B cell (primary cell): ENCODE measurements around the gene TSHZ1. TPM values are rescaled to one million over a fixed set of nuclear protein-coding genes. Genes with fewer than 3 reads are reported as not detected.

Experiments
- ATAC-seq: fragments of 200-7000 bp; cut with Tn5 transposase; one replicate; pipeline ENCODE4 v1.10.0; 2021; ENCODE audit warnings: low read depth, mild to moderate bottlenecking, moderate number of reproducible peaks, moderate library complexity
- CTCF ChIA-PET: fragments of 350-600 bp; sonication (Branson Sonifier 250); formaldehyde crosslinking; loops from one replicate; lab custom pipeline; 2021; ENCODE audit warnings: antibody characterized with exemption, inconsistent platforms; lab: Charles Lee
- POLR2A ChIA-PET: fragments of 350-600 bp; sonication (Branson Sonifier 250); formaldehyde crosslinking; loops from one replicate; lab custom pipeline; 2021; ENCODE audit warnings: antibody characterized with exemption; lab: Charles Lee
- DNase-seq: peaks from one replicate; pipeline ENCODE4 v3.0.0; 2013
- H2AFZ ChIP-seq: 2 replicates; pipeline ENCODE4 v1.6.1; 2012; ENCODE audit warnings: mild to moderate bottlenecking, low read depth, low read length; ENCODE audit not compliant: insufficient read depth, poor library complexity, severe bottlenecking
- H3K27ac ChIP-seq, 2 donors: 1 replicate in 1 of 2; 2 replicates in 1 of 2; pipeline ENCODE4 v1.5.1; 2012 to 2013; ENCODE audit warnings: low read length in 2 of 2, mild to moderate bottlenecking in 2 of 2, moderate library complexity in 1 of 2
- H3K27me3 ChIP-seq, 4 experiments: fragments of 200-600 bp in 1 of 4; sonication (generic) in 1 of 4; replicated peaks in 1 of 4; 1 replicate in 2 of 4; 2 replicates in 2 of 4; pipeline versions ENCODE4 v1.6.1 to v1.7.0; 2013 to 2016; ENCODE audit warnings: low read length in 3 of 4, mild to moderate bottlenecking in 2 of 4, mixed read lengths in 1 of 4, moderate library complexity in 1 of 4; ENCODE audit not compliant: insufficient read depth in 4 of 4, control insufficient read depth in 3 of 4; ENCODE audit errors: control extremely low read depth in 1 of 4
- H3K36me3 ChIP-seq, 2 experiments: replicated peaks in 1 of 2; 1 replicate in 1 of 2; 2 replicates in 1 of 2; pipeline versions ENCODE4 v1.6.1 to v1.7.1; 2013; ENCODE audit warnings: low read length in 1 of 2; ENCODE audit not compliant: insufficient read depth in 2 of 2, control insufficient read depth in 1 of 2; ENCODE audit errors: control extremely low read depth in 1 of 2, extremely low read depth in 1 of 2
- H3K4me1 ChIP-seq, 2 donors: fragments of 200-600 bp in 1 of 2; sonication (generic) in 1 of 2; 1 replicate in 1 of 2; 2 replicates in 1 of 2; pipeline versions ENCODE4 v1.5.1 to v1.6.1; 2013 to 2017; ENCODE audit warnings: low read length in 2 of 2; ENCODE audit not compliant: control insufficient read depth in 2 of 2, insufficient read depth in 2 of 2
- H3K4me2 ChIP-seq: replicated peaks from 2 replicates; pipeline ENCODE3; 2012; ENCODE audit warnings: mild to moderate bottlenecking, low read depth, low read length; ENCODE audit not compliant: poor library complexity, severe bottlenecking
- H3K4me3 ChIP-seq, 5 experiments: fragments of 200-600 bp in 1 of 5; sonication (generic) in 1 of 5; 1 replicate in 3 of 5; 2 replicates in 2 of 5; pipeline versions ENCODE4 v1.5.1 to v1.7.0; 2011 to 2016; ENCODE audit warnings: low read length in 4 of 5, mild to moderate bottlenecking in 4 of 5, low read depth in 2 of 5, control low read depth in 1 of 5, moderate library complexity in 1 of 5; ENCODE audit not compliant: insufficient read depth in 1 of 5; ENCODE audit errors: control extremely low read depth in 1 of 5, extremely low read depth in 1 of 5
- H3K79me2 ChIP-seq: fragments of 200-600 bp; sonication (generic); one replicate; pipeline ENCODE4 v1.6.0; 2016; ENCODE audit warnings: low read length; ENCODE audit not compliant: control insufficient read depth, insufficient read depth
- H3K9ac ChIP-seq: fragments of 200-600 bp; sonication (generic); 2 replicates; pipeline ENCODE4 v1.6.1; 2017; ENCODE audit warnings: mild to moderate bottlenecking, low read length, moderate library complexity
- H3K9me3 ChIP-seq, 3 donors: one replicate each; pipeline versions ENCODE4 v1.6.1 to v1.7.1; 2013; ENCODE audit warnings: low read length in 2 of 3; ENCODE audit not compliant: control insufficient read depth in 2 of 3, insufficient read depth in 1 of 3; ENCODE audit errors: control extremely low read depth in 1 of 3
- H4K20me1 ChIP-seq: 2 replicates; pipeline ENCODE4 v1.6.0; 2012; ENCODE audit warnings: mild to moderate bottlenecking, low read length; ENCODE audit not compliant: insufficient read depth, control insufficient read depth, poor library complexity, severe bottlenecking
- H3K27ac Mint-ChIP-seq: one replicate; pipeline ENCODE4 v1.8.0; 2021; ENCODE audit warnings: mixed read lengths
- H3K27me3 Mint-ChIP-seq: one replicate; pipeline ENCODE4 v1.8.0; 2021; ENCODE audit warnings: mixed read lengths
- H3K4me1 Mint-ChIP-seq: one replicate; pipeline ENCODE4 v1.8.0; 2021; ENCODE audit warnings: mixed read lengths
- H3K4me3 Mint-ChIP-seq: one replicate; pipeline ENCODE4 v1.8.0; 2021; ENCODE audit warnings: mixed read lengths
- H3K9me3 Mint-ChIP-seq: one replicate; pipeline ENCODE4 v1.8.0; 2022; ENCODE audit warnings: mixed read lengths; ENCODE audit not compliant: insufficient read depth
- EZH2 ChIP-seq: IDR thresholded peaks from 2 replicates; pipeline ENCODE4 v1.6.1; 2012; ENCODE audit warnings: borderline replicate concordance, low read depth, mild to moderate bottlenecking, moderate library complexity, low read length; ENCODE audit not compliant: insufficient read depth, poor library complexity, severe bottlenecking
- WGBS: methylation state at CpG from one replicate; pipeline ENCODE4 v1.1.5; 2013; ENCODE audit warnings: missing lambda C conversion rate; ENCODE audit not compliant: insufficient coverage; 5-methylcytosine and 5-hydroxymethylcytosine counted together
- intact Hi-C: fragments of 100-400 bp; cut with micrococcal nuclease; formaldehyde crosslinking; loops from one replicate; pipeline ENCODE4 v1.10.0; 2022
- polyA plus RNA-seq: library from polyadenylated mRNA; depleted of rRNA; stranded (reverse); fragments of >200 nt; gene quantifications from 2 replicates; pipeline ENCODE4 v1.2.3, GENCODE V29; 2012
- total RNA-seq, 2 donors: library from RNA; stranded (reverse); fragments of 120-200 nt in 1 of 2; gene quantifications; 1 replicate in 1 of 2; 2 replicates in 1 of 2; pipeline versions ENCODE4 v1.2.3 to v1.2.4, GENCODE V29; 2013 to 2022
- TF ChIP-seq, protein P1 (sequence below): fragments of 200-600 bp; IDR thresholded peaks from one replicate; pipeline ENCODE4 v1.8.0; 2022; ENCODE audit warnings: antibody characterized with exemption, mild to moderate bottlenecking

TSHZ1 gene
- total and polyA plus RNA-seq, 2 donors (not counting 1 experiment from before 2014, with no cell fraction given), result 5.3 to 9.8 TPM

DNA sequence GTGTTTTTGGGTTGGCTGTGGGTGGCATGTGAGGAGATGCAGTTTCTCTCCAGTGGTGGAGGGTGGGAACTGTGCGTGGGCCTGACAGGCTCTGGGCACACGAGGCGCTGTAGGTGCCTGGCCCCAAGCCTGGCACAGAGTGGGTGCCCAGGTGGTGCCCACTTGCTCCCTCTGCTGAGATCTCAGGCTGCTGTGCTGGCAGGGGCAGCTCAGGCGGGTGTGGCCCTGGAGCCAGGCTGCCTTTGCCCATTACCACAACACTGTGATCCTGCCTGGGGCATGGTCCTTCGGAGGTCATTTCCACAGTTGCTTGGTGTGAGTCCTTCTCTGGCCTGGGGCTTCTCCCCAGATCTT is 20.4 kb downstream of the TSHZ1 start:
- ChIA-PET CTCF (no interaction called here), POLR2A (no interaction called here)
- ATAC-seq (no peak), DNase-seq (no peak)
- Histone ChIP-seq H3K9ac (no peak overlapping the region), H3K9me3 (peaks cover 0 to 4% (median 0%) of the 10 kb centered on the region in 3 donors), H3K36me3 (peaks cover 0 to 3% of the 10 kb centered on the region in 2 experiments), H4K20me1 (peaks cover 18% of the 10 kb centered on the region), H3K27me3 (no peaks in the 10 kb centered on the region), H3K4me1 (peaks cover 5 to 12% of the 10 kb centered on the region in 2 donors), H3K79me2 (peaks cover 48% of the 10 kb centered on the region), H2AFZ (no peak overlapping the region), H3K4me2 (no peak overlapping the region), H3K27ac (no peak overlapping the region), H3K4me3 (no peak overlapping the region)
- TF ChIP-seq EZH2, result no peak
- TF ChIP-seq, protein P1, sequence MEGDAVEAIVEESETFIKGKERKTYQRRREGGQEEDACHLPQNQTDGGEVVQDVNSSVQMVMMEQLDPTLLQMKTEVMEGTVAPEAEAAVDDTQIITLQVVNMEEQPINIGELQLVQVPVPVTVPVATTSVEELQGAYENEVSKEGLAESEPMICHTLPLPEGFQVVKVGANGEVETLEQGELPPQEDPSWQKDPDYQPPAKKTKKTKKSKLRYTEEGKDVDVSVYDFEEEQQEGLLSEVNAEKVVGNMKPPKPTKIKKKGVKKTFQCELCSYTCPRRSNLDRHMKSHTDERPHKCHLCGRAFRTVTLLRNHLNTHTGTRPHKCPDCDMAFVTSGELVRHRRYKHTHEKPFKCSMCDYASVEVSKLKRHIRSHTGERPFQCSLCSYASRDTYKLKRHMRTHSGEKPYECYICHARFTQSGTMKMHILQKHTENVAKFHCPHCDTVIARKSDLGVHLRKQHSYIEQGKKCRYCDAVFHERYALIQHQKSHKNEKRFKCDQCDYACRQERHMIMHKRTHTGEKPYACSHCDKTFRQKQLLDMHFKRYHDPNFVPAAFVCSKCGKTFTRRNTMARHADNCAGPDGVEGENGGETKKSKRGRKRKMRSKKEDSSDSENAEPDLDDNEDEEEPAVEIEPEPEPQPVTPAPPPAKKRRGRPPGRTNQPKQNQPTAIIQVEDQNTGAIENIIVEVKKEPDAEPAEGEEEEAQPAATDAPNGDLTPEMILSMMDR, result no peak
- Mint-ChIP-seq H3K27ac (no peak overlapping the region), H3K9me3 (no peaks in the 10 kb centered on the region), H3K4me1 (peaks cover 15% of the 10 kb centered on the region), H3K4me3 (no peak overlapping the region), H3K27me3 (no peaks in the 10 kb centered on the region)
- 96% methylated on average over 5 of the region's 5 CpGs for WGBS
- intact Hi-C loops, result no loop called here

DNA sequence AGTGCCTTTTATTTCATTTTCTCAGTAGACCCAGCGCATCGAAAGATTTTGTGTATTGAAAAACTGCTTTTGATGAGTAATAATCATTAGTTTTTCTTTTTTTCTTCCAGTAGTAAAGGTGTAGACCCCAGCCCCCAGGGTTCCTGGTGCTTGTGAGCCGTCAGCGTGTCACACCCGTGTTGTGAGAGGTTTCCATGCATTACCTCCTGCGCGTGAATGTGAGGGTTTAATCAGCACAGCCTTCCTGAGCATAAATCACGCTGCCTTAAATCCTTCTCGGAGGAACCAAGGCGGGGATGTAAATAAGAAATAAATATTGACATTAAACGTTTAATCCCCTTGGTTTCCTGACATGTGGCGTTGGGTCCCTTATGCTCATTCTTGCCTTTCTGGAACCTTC is 24.3 kb downstream of the TSHZ1 start:
- CTCF ChIA-PET, result no interaction called here

More for the DNA sequence above, 24.3 kb downstream of the TSHZ1 start:
- intact Hi-C loops, result no loop called here
- Histone ChIP-seq H2AFZ (no peak overlapping the region), H3K9ac (no peak overlapping the region), H3K79me2 (peaks cover 50% of the 10 kb centered on the region), H3K36me3 (no peaks in the 10 kb centered on the region), H3K27ac (no peak overlapping the region), H3K4me1 (peaks cover 0 to 3% of the 10 kb centered on the region in 2 donors), H3K4me3 (no peak overlapping the region), H3K9me3 (peaks cover 0 to 6% (median 0%) of the 10 kb centered on the region in 3 donors), H3K27me3 (no peaks in the 10 kb centered on the region), H3K4me2 (no peak overlapping the region), H4K20me1 (no peaks in the 10 kb centered on the region)
- Mint-ChIP-seq H3K4me3 (no peak overlapping the region), H3K4me1 (peaks cover 6% of the 10 kb centered on the region), H3K9me3 (no peaks in the 10 kb centered on the region), H3K27me3 (no peaks in the 10 kb centered on the region), H3K27ac (no peak overlapping the region)
- 95% methylated on average over 5 of the region's 12 CpGs for WGBS
- DNase-seq (no peak), ATAC-seq (no peak)
- POLR2A ChIA-PET, result no interaction called here
- no peak for TF ChIP-seq EZH2
- TF ChIP-seq, protein P1, result no peak
